NCI-H187 treated with DMSO at 0.1 percent for 48 hours (cell line): ENCODE data around the gene UCHL5.

Experiments
- DNase-seq: peaks from one replicate; lab custom pipeline; 2025; lab: John Stamatoyannopoulos, UW

UCHL5 gene, protein sequence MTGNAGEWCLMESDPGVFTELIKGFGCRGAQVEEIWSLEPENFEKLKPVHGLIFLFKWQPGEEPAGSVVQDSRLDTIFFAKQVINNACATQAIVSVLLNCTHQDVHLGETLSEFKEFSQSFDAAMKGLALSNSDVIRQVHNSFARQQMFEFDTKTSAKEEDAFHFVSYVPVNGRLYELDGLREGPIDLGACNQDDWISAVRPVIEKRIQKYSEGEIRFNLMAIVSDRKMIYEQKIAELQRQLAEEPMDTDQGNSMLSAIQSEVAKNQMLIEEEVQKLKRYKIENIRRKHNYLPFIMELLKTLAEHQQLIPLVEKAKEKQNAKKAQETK

DNA sequence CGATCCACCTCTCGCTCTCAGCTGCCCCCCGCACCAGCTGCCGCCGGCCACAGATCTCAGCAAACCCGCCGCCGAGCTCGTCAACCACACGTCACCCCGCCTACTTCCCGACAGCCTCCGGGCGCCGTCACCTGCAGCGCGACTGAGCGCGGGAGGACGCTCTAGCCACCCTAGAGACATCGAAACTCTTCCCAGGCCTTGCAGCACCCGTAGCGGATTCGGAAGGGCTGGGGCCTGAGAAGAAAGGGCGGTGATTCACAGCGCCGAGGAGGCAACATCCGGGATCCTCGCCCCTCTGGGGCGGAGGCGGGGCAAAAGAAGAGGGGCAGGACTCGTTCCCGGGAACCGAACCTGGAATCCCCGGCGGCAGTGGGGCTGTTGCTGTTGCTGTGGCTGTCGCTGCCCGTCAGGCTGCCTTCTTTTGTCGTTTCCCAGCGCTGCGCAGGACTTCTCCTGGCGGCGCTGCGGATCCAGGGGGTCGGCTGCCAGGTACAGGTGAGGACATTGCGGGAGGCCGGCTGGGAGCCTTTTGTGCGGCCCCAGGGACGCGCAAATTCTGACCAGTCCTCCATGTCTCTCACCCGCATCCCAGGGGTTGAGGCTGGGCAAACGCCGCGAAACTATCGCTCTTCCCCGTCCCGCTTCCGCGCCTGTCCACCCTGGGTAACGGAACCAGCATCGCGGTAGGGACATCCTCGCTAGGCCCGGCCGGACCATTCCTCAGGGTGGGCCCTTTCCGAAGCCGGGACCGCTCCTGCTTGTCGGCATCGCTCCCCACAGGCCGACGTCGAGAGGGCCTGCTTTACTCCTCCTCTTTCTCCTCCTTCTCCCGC lies at the start of gene UCHL5, which contains the start of gene RO60:
Gene UCHL5 (minus strand): TSS at position 79 of the 833 bp plus-strand sequence. CDS start 100 bp downstream, outside the sequence.
Gene RO60 (plus strand): TSS at position 331 of the 833 bp plus-strand sequence. CDS start 9,443 bp downstream, outside the sequence.
- DNase-seq, result peak; percentile 98

DNA sequence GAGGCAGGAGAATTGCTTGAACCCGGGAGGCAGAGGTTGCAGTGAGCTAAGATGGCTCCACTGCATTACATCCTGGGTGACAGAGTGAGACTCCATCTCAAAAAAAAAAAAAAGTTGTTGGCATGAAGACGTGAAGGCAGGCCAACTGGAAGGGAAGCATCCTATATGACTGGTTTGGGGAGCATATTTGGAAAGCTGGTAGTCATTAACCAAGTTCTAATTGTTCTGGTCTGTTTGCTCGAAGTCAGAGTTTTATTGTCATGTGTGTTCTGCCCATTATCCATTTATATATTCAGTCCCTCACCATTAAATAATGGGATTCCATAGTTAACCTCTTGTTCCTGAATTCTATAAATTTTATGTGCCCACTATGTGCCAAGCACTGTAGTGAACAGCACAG lies 49.3 kb upstream of the UCHL5 start:
- no peak for DNase-seq

DNA sequence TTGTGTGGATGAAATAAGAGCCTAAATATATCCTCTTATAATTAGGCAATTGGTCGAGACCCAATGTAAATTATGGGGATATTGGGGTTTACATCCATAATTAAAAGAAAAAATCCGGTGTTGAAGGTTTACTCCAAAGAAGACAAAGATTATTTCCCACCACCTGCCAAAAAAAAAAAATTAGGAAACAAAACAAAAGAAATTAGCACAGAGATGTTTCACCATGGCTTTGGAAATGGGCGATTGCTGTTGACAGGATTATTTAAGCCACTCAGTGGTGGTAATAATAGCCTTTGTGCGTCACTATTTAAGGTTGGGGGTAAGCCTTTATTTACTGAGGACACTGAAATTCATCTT lies 46.6 kb upstream of the UCHL5 start:
- no peak for DNase-seq

DNA sequence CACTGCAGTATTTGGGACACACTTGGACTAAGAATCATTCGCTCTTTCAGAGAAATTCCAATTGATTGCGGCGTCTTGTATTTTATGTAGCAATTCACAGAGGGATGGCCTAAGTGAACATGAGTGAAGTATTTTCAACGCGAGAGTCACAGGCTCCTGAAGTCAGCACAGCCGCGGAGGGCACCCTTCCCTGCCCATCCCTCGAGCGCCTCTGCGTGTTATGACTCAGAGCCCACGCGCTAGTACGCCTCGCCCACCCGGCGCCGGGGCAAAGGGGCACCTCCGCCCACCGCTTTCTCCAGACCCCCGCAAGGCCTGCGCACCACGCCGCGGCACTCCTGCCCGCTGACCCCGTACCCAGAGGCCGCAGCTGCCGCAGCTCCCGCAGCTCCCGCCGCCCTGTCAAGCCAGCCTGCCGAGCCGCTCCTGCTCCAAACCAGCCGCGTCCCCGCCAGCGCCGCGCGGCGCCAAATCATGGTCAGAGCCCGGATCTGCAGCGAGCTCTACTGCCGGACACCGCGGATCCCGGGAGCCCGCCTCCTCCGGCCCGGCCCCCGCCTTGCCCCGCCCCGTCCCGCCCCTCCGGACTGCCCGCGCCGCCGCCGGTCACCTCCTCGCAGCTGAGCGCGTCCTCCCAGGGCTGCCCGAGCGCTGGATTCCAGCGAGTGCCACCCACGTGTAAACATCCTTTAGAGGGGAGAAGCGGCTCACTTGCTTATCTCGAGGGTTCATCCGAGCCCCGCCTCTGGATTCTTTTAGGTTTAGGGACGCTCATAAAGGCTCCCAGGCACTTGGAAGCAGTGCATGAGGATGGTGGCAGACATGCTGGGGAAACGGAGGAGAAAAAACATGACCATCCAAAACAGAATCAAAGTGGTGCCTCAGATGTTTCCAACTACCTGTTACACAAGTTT lies 46.0 kb upstream of the UCHL5 start, which contains the start of gene GLRX2:
Gene GLRX2 (minus strand): TSS at position 508 of the 914 bp plus-strand sequence. CDS start 32 bp downstream, at position 476.
- peak; percentile 62 for DNase-seq

DNA sequence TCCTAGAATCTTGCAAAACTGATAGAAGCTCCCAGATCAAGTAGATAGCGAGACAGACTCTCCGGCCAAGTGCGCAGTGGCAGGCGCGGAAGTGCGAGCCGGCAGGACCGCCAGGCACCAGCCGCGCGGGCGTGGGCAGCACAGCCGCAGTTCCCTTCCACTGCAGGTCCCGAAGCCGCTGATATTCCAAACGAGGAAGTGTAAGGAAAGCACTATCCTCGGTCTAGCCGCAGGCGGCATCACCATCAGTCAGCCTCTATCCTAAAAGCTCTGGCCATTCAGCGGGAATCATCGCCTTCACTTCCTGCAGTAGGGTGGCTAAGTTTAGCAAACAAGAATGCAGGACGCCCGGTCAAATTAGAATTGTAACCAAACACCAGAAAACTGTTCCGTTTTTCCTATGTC lies 45.3 kb upstream of the UCHL5 start:
- no peak for DNase-seq

DNA sequence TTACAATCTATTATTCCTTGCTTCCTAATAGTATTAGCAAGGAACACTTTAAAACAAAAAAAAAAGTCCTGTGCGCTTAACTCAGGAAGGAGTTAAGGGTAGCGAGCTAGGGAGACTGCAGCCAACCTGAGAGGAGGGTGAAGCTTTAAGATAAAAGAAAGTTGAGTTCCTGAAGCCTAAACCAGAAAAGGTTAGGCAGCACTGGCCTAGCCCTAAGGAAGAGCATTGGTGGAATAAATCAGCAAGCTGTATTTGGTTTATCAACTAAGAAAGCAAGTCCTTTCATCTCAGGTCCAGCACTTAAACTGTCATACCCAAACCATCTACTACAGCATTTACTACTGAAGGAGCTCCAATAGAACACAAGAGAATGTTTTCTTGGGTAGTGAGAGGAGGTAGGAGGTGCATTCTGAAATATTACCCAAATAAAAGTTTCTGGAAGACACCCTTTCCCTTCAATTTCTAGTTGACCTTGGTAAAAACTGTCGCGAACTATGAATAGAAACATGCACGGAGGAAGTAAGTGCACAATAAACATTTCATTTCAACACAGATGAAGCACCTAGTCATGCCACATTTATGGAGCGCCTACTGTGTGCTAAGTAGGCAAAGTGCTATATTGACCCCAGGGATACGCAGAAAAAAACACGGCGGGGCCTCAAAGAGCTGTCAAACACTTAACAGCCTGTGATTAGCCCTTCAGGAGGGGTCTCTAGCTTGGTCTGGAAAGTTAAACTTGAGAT lies 44.8 kb upstream of the UCHL5 start:
- no peak for DNase-seq

DNA sequence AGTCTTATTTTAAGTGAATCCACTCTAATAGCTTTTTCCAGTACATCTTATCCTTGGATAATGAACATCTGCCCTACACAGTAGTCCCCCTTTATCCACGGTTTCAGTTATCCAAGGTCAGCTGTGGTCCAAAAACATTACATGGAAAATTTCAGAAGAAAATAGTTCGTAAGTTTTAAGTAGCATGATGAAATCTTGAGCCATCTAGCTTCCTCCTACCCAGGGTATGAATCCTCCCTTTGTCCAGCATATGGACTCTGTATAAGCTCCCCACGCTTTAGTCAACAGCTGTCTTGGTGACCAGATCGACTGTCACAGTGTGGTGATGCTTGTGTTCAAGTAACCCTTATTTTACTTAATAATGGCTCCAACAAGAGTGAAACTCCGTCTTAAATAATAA lies 43.5 kb upstream of the UCHL5 start:
- no peak for DNase-seq

DNA sequence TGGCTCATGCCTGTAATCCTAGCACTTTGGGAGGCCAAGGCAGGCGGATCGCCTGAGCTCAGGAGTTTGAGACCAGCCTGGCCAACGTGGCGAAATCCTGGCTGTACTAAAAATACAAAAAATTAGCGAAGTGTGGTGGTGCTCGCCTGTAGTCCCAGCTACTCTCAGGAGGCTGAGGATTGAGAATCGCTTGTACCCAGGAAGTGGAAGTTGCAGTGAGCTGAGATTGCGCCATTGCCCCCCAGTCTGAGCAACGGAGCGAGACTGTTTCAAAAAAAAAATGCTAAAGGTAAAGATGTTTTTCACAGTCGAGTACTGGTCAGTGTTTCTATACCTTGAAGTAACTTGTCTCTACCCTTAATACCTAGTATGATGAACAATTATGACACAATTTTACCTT lies 35.0 kb upstream of the UCHL5 start:
- no peak for DNase-seq

DNA sequence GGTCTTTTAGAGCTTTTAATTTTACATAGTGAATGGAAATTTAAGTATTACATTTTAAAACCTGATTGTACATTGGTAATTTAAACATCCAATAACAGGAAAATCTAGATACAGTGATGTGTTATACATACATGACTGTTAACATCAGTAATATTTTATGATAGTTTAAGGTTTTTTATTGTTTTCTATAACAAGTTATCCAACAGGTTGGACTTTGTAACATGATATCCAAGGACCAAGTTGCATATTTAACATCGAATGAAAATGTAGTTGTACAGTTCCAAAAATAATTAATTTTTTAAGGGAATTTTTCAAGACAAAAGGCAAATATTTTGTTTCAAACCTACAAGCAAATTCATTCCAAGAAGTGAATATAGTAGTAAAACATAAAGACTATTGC lies 31.7 kb upstream of the UCHL5 start:
- DNase-seq, result no peak

DNA sequence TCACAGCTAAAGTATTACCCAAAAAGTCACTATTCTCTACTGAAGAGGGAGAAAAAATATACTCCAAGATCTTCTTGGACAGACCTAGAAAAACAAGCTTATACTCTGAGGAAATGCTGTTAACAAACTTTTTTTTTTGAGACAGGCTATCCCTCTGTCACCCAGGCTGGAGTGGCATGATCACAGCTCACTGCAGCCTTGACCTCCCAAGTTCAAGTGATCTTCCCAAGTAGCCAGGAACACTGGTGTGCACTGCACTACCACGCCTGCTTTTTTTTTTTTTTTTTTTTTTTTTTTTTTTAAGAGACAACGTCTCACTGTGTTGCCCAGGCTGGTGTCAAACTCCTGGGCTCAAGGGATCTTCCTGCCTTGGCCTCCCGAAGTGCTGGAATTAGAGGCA lies 28.7 kb upstream of the UCHL5 start:
- DNase-seq, result no peak

DNA sequence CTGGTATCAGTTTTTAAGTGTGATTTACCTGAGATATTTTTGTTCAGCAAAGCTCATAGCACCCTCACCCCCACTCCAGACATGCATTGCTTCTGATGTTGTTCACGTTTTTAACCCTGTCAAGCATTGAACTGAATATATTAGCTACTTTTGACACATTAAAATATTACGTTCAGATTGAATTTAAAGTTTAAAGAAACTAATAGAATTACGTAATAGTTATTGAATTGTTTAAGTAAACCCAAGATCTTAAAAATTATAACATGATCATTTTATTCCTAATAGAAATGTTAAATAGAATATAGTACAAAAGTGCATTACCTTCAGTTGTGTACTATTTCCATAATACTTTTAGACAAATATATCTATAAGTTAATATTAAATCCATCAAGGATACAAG lies 27.2 kb upstream of the UCHL5 start:
- DNase-seq, result no peak

DNA sequence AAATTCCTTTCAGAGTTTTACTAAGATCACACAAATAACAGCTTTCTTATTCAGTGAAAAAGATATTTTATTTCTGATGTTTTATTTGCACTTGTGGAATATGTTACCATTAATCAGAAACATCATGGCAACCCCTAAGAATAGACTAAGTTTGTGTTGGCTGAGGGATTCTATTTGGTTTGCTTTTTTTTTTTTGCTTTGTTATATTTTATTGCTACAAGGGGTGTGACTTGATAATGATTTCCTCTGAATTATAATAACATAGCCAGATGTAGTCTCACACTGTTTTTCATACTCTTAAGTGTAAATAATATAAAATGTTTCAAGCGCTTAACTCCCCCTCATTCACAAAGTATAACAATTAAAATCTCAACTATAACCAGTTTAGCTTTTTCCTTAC lies 26.1 kb upstream of the UCHL5 start:
- DNase-seq, result no peak

DNA sequence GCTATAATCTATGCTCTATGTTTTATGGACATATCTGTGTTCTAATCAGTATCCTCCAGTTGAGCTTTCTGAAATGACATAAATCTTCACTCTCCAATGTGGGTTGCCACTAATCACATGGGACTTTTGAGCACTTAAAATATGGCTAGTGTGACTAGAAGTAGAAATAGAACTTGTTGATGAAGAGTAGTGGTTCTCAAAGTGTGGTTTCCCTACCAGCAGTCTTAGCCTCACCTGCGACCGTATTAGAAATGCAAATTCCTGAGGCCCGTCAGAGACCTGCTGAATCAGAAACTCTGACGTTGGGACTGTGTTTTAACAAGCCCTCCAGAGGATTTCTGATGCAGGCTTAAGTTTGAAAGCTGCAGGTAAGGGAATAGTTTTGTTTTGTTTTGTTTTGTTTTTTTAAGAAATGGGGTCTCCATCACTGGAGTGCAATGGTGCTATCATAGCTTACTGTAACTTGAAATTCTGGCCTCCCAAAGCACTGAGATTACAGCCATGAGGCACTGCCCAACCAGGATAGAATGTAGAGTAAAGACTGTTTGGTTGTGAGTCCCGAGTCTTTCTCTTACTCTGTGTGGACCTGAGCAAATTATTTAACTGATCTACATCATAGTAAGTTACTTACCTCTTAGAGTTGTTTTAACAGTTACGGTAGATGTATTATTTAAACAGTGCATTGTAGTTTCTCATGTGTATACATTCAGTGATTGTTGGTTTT lies 24.4 kb upstream of the UCHL5 start:
- no peak for DNase-seq

DNA sequence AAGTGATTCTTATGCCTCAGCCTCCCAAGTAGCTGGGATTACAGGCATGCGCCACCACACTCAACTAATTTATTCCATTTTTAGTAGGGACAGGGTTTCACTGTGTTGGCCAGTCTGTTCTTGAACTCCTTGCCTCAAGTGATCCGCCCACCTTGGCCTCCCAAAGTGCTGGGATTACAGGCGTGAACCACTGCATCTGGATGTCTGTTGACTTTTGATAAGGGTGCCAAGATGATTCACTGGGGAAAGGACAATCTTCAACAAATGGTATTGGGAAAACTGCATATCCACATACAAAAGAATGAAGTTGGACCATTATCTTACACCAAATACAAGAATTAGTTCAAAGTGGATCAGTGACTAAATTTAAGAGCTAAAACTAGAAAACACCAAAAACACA lies 20.0 kb upstream of the UCHL5 start:
- no peak for DNase-seq

DNA sequence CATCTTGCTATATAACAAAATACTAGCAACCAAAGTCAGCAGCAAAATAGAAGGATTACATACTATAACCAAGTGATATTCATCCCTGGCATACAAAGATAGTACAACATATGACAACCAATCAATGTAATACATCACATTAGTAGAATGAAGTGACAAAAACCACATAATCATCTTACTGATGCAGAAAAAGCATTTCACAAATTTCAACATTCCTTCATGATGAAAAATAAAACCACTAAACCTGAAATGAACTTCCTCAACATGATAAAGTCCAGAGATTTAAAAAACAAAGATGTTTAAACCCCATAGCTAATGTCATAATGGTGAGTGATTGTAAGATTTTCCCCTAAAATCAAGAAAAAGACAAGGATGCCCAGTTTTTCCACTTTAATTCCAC lies 18.8 kb upstream of the UCHL5 start:
- DNase-seq, result no peak

DNA sequence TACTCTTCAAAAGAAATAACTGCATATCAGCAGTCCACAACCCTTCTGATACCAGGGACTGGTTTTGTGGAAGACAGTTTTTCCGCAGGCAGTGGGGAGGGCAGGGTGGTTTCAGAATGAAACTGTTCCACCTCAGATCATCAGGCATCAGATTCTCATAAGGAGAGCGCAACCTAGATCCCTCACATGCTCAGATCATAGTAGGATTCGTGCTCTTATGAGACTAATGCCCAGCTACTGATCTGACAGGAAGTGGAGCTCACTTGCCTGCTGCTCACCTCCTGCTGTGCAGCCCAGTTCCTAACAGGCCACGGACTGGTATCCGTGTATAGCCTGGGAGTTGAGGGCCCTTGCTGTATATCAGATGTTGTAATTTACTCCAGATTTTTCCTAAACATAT lies 11.8 kb upstream of the UCHL5 start:
- no peak for DNase-seq

DNA sequence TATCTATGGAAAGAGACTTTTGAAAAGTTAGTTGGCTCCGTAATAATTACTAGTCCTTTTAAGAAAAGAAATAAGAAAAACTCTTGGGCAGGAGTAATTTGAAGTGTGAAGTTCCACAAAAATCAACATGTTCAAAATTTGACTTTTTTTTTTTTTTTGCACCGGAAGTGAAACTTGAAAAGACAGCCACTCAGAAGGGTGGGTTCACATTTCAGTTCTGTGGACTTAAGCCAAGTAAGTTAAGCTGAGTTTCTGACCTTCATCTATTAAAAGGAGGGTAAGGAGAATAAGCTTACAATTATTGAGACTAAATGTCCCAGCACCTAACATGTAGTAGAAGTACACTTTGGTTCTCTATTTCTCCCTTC lies 11.2 kb upstream of the UCHL5 start:
- DNase-seq, result no peak

DNA sequence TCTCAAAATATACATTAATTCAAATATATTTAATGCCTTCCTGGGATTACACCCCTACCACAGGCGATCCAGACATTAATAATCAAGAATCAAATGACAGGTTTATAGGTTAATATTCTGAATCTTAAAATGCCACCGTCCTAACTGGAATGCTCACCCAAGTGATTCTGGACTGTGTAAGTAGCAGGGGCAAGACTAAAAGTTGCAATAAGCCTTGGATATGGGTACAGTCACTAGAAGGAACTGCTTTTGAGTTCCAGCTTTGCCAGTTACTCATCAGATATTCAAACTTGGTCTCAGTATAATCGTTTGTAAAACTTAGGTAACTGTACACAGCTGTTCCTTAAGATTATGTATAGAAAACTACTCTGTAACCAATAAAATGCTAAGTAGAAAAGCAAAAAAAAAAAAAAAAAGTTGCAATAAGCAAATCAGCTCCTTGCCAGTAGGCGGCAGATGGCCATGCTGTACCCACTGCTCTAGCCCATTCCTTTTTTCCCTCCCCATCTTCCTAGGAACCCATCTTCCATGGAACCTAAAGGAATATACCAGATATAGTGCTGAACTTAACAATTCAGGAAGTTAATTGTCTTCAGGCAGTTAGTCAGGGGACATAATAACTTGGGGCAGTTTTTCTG lies 10.7 kb upstream of the UCHL5 start:
- no peak for DNase-seq

DNA sequence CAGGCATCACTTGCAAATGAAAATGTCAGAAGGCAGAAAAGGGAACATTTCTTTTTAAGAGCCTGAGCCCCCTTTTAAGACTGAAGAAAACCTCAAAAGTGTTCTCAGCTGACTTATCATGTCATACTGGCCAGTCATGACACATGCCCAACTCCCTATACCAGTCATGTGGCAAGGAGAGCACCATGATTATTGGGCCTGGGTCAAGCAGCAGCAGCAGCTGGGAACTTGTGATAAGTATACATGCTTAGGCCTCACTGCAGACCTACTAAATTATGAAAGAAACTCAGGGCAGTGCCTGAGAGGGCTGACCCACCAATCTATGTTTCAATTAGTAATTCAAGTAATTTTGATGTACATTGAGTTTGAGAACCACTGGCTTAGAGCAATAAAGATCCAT lies 8.9 kb upstream of the UCHL5 start:
- no peak for DNase-seq

DNA sequence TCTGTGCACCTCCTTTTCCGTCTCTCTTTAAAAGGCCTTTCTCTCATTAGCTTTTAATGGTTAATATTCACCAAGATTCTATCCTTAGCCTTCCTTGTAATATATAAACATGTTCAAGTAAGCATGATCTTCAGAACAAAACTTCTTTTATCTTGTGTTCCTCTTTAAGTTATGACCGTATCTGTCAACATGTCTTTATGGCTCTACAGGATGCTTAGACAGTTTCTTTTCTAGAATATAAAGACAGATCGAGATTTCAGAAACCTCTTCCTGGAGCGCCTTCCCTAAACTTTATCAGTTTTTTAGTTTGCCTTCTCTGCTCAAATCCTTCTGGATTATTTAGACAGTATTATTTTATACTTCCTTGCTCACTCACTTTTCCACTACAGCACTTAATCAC lies 7.4 kb upstream of the UCHL5 start:
- no peak for DNase-seq
